HG03139 (cell line): ENCODE measurements around the gene LRP1.
A peak's percentile ranks its signal among the peaks of the same experiment; 100 is the strongest.

Source experiments
- ATAC-seq: cut with Tn5 transposase; IDR thresholded peaks from one replicate; pipeline ENCODE4 v1.9.1; 2021; ENCODE audit not compliant: unreplicated experiment

LRP1 gene

GRCh38 chr12:57170927-57171326 is 42.6 kb downstream of the LRP1 start:
- ATAC-seq: no peak

GRCh38 chr12:57171668-57172067 is 43.4 kb downstream of the LRP1 start:
- no peak for ATAC-seq

- no peak for ATAC-seq
These were observed 44.8 kb downstream of the LRP1 start for GRCh38 chr12:57173089-57173488.

- ATAC-seq: no peak
These were observed 45.4 kb downstream of the LRP1 start for GRCh38 chr12:57173683-57174082.

- ATAC-seq: no peak
These were observed 47.3 kb downstream of the LRP1 start for GRCh38 chr12:57175428-57176138.

GRCh38 chr12:57176139-57176477 is 47.8 kb downstream of the LRP1 start:
- ATAC-seq: no peak

GRCh38 chr12:57176846-57177245 is 48.6 kb downstream of the LRP1 start:
- no peak for ATAC-seq

- no peak for ATAC-seq
These were observed 49.1 kb downstream of the LRP1 start for GRCh38 chr12:57177354-57177753.

- ATAC-seq: no peak
These were observed 49.9 kb downstream of the LRP1 start for GRCh38 chr12:57178213-57178612.

- ATAC-seq: no peak
These were observed 51.2 kb downstream of the LRP1 start for GRCh38 chr12:57179331-57180086.

- ATAC-seq: no peak
These were observed 52.2 kb downstream of the LRP1 start for GRCh38 chr12:57180321-57180989.

GRCh38 chr12:57181072-57181471 is 52.8 kb downstream of the LRP1 start:
- no peak for ATAC-seq

- ATAC-seq: no peak
These were observed 53.4 kb downstream of the LRP1 start for GRCh38 chr12:57181561-57182155.

GRCh38 chr12:57182918-57183575 is 54.8 kb downstream of the LRP1 start:
- peak; percentile 78 for ATAC-seq

- no peak for ATAC-seq
These were observed 55.8 kb downstream of the LRP1 start for GRCh38 chr12:57183939-57184725.

GRCh38 chr12:57185403-57185802 is 57.1 kb downstream of the LRP1 start:
- ATAC-seq: no peak

- no peak for ATAC-seq
These were observed 57.7 kb downstream of the LRP1 start for GRCh38 chr12:57185906-57186508.

GRCh38 chr12:57187222-57188089 is 59.2 kb downstream of the LRP1 start:
- ATAC-seq: no peak

GRCh38 chr12:57188090-57188425 is 59.8 kb downstream of the LRP1 start:
- no peak for ATAC-seq
